Measurements from ENCODE around the gene SNED1.

DNA sequence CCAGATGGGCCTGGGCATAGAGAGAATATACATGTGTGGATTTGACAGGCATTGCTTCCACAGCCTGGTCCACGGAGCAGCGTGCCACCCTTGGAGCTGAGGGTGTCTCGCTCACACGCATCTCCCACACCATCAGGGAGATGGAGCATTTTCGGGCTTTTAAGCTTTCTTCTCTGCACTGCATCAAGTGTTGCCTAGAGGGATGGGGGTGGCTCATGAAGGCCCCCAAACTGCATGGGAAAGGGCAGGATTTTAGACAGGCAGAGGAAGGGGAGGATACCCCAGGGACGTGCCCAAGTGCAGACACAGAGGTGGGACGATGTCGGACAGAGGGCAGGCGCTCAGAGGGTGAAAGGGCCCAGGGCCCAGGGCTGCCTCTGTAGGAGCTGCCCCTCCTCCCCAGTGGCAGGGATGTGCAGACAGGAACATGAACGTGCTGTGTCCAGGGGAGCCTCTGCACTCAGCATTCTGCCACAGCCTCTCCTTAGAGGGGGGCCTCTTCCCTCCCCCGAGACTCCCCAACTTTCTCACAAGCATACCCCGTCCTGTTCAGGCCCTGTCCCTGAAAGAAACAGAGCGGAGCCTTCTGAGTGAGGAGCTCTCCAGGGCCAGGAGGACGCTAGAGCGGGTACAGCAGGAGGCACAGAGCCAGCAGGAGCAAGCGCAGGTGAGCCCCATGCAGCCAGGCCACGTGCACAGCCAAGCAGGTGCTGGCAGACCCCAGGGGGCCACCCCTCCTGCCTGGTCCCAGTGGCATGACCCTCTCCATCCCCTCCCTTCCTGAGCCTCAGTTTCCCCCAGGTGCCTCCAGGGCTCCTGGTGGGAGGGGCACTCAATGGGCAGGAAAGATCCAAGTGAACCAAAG is 42.9 kb upstream of the SNED1 start:
- TF ChIP-seq ZNF416 (CRISPR knock-in tag; IDR thresholded peaks at IDR 0.05) (no peak), NR3C1 (CRISPR knock-in tag; conservative IDR thresholded peaks at IDR 0.05; ENCODE audit: low read depth) (no peak), PREB (CRISPR knock-in tag; IDR thresholded peaks at IDR 0.05; ENCODE audit: borderline replicate concordance) (no peak)
- TF ChIP-seq, protein P1, sequence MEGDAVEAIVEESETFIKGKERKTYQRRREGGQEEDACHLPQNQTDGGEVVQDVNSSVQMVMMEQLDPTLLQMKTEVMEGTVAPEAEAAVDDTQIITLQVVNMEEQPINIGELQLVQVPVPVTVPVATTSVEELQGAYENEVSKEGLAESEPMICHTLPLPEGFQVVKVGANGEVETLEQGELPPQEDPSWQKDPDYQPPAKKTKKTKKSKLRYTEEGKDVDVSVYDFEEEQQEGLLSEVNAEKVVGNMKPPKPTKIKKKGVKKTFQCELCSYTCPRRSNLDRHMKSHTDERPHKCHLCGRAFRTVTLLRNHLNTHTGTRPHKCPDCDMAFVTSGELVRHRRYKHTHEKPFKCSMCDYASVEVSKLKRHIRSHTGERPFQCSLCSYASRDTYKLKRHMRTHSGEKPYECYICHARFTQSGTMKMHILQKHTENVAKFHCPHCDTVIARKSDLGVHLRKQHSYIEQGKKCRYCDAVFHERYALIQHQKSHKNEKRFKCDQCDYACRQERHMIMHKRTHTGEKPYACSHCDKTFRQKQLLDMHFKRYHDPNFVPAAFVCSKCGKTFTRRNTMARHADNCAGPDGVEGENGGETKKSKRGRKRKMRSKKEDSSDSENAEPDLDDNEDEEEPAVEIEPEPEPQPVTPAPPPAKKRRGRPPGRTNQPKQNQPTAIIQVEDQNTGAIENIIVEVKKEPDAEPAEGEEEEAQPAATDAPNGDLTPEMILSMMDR (IDR thresholded peaks at IDR 0.05) = no peak
